Mesodermal cell (in vitro differentiated cells): Measurements from ENCODE around the gene CELF5.
"Not testable (repeated sequence)": the region's sequence is repeated elsewhere in the genome, so short reads cannot be mapped to it uniquely, and the experiment has no call there.

Experiments used
- H3K27ac ChIP-seq: 2 replicates; pipeline ENCODE4 v1.7.0; 2013; ENCODE audit warnings: mild to moderate bottlenecking, low read depth, low read length, moderate library complexity; ENCODE audit not compliant: severe bottlenecking
- H3K36me3 ChIP-seq: 2 replicates; pipeline ENCODE4 v1.7.1; 2013; ENCODE audit warnings: mild to moderate bottlenecking, low read length, moderate library complexity; ENCODE audit not compliant: control insufficient read depth, insufficient read depth
- H3K4me1 ChIP-seq: one replicate; pipeline ENCODE4 v1.7.1; 2013; ENCODE audit warnings: mild to moderate bottlenecking, low read length; ENCODE audit not compliant: insufficient read depth, control insufficient read depth, poor library complexity, severe bottlenecking
- H3K4me3 ChIP-seq: 2 replicates; pipeline ENCODE4 v1.7.0; 2013; ENCODE audit warnings: low read length, control low read depth, mild to moderate bottlenecking; ENCODE audit not compliant: insufficient read depth, poor library complexity, severe bottlenecking; ENCODE audit errors: extremely low read depth
- H3K9me3 ChIP-seq: 2 replicates; pipeline ENCODE4 v1.7.1; 2013; ENCODE audit warnings: mild to moderate bottlenecking, low read length, moderate library complexity; ENCODE audit not compliant: control insufficient read depth
- WGBS, 2 experiments: methylation state at CpG; one replicate each; pipeline ENCODE4 v1.1.5; 2013; ENCODE audit warnings: missing lambda C conversion rate in 2 of 2; ENCODE audit not compliant: insufficient coverage in 2 of 2; 5-methylcytosine and 5-hydroxymethylcytosine counted together

The CELF5 gene

DNA sequence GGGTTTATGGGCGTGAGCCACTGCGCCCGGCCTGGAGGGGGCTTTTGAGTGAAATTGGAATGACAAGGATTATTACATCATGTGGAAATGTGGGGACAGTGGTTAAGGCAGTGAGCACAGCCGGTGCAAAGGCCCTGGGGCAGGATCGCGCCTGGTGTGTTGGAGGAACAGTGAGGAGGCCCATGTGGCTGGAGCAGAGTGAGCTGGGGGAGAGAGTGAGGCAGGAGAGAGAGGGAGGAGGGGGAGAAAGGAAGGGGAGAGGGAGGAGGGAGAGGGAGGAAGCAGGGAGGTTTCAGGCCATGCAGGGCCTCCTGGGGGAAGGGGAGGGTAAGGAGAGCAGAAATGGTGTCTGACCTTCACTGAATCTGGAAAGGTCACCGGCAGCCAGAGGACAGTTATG, 11.3 kb upstream of the CELF5 start:
- peaks cover 3% of the 10 kb centered on the region for H3K36me3 ChIP-seq
- H3K9me3 ChIP-seq = no peaks in the 10 kb centered on the region
- WGBS, 2 experiments = 96 to 98% methylated on average over 5 to 7 of the region's 7 CpGs
- no peak overlapping the region for H3K27ac ChIP-seq
- H3K4me1 ChIP-seq = no peaks in the 10 kb centered on the region
- no peak overlapping the region for H3K4me3 ChIP-seq

DNA sequence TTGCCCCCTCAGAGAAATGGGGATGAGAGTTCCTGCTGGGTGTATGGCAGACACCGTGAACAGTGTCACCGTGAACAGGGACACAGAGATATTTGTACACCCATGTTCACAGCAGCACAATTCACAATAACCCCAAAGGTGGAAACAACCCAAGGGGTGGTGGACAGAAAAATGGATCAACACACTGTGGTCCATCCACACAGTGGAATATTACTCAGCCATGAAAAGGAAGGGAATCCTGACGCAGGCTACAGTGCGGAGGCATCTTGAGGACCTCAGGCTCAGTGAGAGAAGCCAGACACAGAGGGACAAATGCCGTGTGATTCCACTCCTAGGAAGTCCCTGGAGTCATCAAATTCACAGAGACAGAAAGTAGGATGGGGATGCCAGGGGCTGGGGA, 7.6 kb upstream of the CELF5 start:
- Histone ChIP-seq H3K4me3 (no peak overlapping the region), H3K36me3 (no peaks in the 10 kb centered on the region), H3K4me1 (no peaks in the 10 kb centered on the region), H3K9me3 (no peaks in the 10 kb centered on the region), H3K27ac (no peak overlapping the region)
- WGBS, 2 experiments = 89 to 96% methylated on average over 3 to 5 of the region's 5 CpGs

GRCh38 chr19:3220576-3220975, 3.9 kb upstream of the CELF5 start:
- no peaks in the 10 kb centered on the region for H3K4me1 ChIP-seq
- no peaks in the 10 kb centered on the region for H3K36me3 ChIP-seq
- no peak overlapping the region for H3K4me3 ChIP-seq
- no peaks in the 10 kb centered on the region for H3K9me3 ChIP-seq
- H3K27ac ChIP-seq = no peak overlapping the region
- 80 to 81% methylated on average over 9 to 11 of the region's 12 CpGs for WGBS, 2 experiments

GRCh38 chr19:3221576-3221975, 2.9 kb upstream of the CELF5 start:
- H3K4me1 ChIP-seq, H3K9me3 ChIP-seq, H3K36me3 ChIP-seq, H3K27ac ChIP-seq, H3K4me3 ChIP-seq: not testable (repeated sequence)
- WGBS, 2 experiments = 93 to 98% methylated on average over 5 of the region's 5 CpGs

- Histone ChIP-seq H3K9me3 (no peaks in the 10 kb centered on the region), H3K4me1 (no peaks in the 10 kb centered on the region), H3K4me3 (no peak overlapping the region), H3K36me3 (no peaks in the 10 kb centered on the region), H3K27ac (no peak overlapping the region)
- 81 to 85% methylated on average over 5 of the region's 5 CpGs for WGBS, 2 experiments
Measured at GRCh38 chr19:3222709-3223108, 1.8 kb upstream of the CELF5 start.

DNA sequence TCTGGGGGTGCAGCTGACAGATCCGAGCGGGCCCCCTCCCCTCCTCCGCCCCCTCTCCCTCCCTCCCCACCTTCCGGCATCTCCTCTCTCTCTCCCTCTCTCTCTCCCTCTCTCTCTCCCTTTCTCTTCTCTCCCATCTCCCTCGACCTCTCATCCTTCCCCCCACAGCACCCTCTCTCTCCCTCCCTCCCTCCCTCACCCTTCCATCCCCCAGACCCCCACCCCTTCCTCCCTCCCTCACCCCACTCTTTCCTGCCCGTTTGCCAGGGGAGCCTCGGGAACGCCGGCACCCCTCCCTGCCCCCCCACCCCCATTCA, 666 bp downstream of the CELF5 start:
- Histone ChIP-seq H3K4me3 (no peak overlapping the region), H3K9me3 (no peaks in the 10 kb centered on the region), H3K36me3 (no peaks in the 10 kb centered on the region), H3K4me1 (no peaks in the 10 kb centered on the region), H3K27ac (no peak overlapping the region)
- WGBS, 2 experiments = 0% methylated on average over 1 to 5 of the region's 9 CpGs

- Histone ChIP-seq H3K4me1 (no peaks in the 10 kb centered on the region), H3K36me3 (no peaks in the 10 kb centered on the region), H3K27ac (no peak overlapping the region), H3K4me3 (no peak overlapping the region), H3K9me3 (no peaks in the 10 kb centered on the region)
- WGBS, 2 experiments = 26 to 49% methylated on average over 7 to 9 of the region's 16 CpGs
Measured at GRCh38 chr19:3225677-3226093, 1.2 kb downstream of the CELF5 start.

- WGBS, 2 experiments = 83 to 88% methylated on average over 9 to 11 of the region's 12 CpGs
- Histone ChIP-seq H3K27ac (no peak overlapping the region), H3K4me1 (no peaks in the 10 kb centered on the region), H3K9me3 (no peaks in the 10 kb centered on the region), H3K4me3 (no peak overlapping the region), H3K36me3 (no peaks in the 10 kb centered on the region)
Measured at GRCh38 chr19:3227054-3227626, 2.7 kb downstream of the CELF5 start.

GRCh38 chr19:3229346-3229743, 4.9 kb downstream of the CELF5 start:
- H3K36me3 ChIP-seq = no peaks in the 10 kb centered on the region
- WGBS, 2 experiments = 55 to 58% methylated on average over 7 to 8 of the region's 9 CpGs
- H3K4me3 ChIP-seq = no peak overlapping the region

GRCh38 chr19:3229888-3230496, 5.5 kb downstream of the CELF5 start:
- Histone ChIP-seq H3K4me3 (no peak overlapping the region), H3K9me3 (no peaks in the 10 kb centered on the region), H3K27ac (no peak overlapping the region), H3K4me1 (no peaks in the 10 kb centered on the region), H3K36me3 (no peaks in the 10 kb centered on the region)
- 77 to 80% methylated on average over 2 to 3 of the region's 4 CpGs for WGBS, 2 experiments

More at GRCh38 chr19:3229346-3229743, 4.9 kb downstream of the CELF5 start:
- no peaks in the 10 kb centered on the region for H3K9me3 ChIP-seq
- no peaks in the 10 kb centered on the region for H3K4me1 ChIP-seq
- H3K27ac ChIP-seq = no peak overlapping the region

- H3K9me3 ChIP-seq = no peaks in the 10 kb centered on the region
- H3K36me3 ChIP-seq = no peaks in the 10 kb centered on the region
- 88 to 92% methylated on average over 1 of the region's 1 CpG for WGBS, 2 experiments
- H3K27ac ChIP-seq = no peak overlapping the region
- H3K4me1 ChIP-seq = no peaks in the 10 kb centered on the region
- no peak overlapping the region for H3K4me3 ChIP-seq
Measured at GRCh38 chr19:3231288-3231687, 6.8 kb downstream of the CELF5 start.
